H1 (cell line): ENCODE measurements around the gene SAMD14. TPM values are rescaled to one million over a fixed set of nuclear protein-coding genes. Genes with fewer than 3 reads are reported as not detected.

Experiments used
- ATF2 ChIP-seq: IDR thresholded peaks from 2 replicates; pipeline ENCODE4 v1.6.1; 2012; ENCODE audit warnings: low read length, inconsistent platforms
- polyA plus RNA-seq, 7 experiments: library from polyadenylated mRNA; depleted of rRNA in 3 of 7; stranded (reverse) in 5 of 7; unstranded in 2 of 7; fragments of >200 nt in 5 of 7; fragments of 200-250 nt in 2 of 7; gene quantifications; 1 replicate in 5 of 7; 2 replicates in 1 of 7; 4 replicates in 1 of 7; pipeline versions ENCODE4 v1.2.1 to v1.2.3, GENCODE V29; 2011 to 2013; ENCODE audit warnings: missing spikeins in 2 of 7, mixed read lengths in 2 of 7
- total RNA-seq: library from RNA; stranded (reverse); fragmentation: NEBNext Ultra II Directional; extraction: Animal tissue kit (Norgen Biotek cat#: 25700); gene quantifications from 2 replicates; pipeline ENCODE4 v1.2.1, GENCODE V29; 2021

The SAMD14 gene
- total and polyA plus RNA-seq, 2 of the 8 experiments (the other 6 are each of a cell fraction or from before 2014, with no cell fraction given) = 5.7 to 5.8 TPM

GRCh38 chr17:50093246-50093645, 36.7 kb downstream of the SAMD14 start (continued):
- no peak for TF ChIP-seq ATF2
